ENCODE measurements around the gene PCDHAC1.
A peak's percentile ranks its signal among the peaks of the same experiment; 100 is the strongest.

Gene PCDHAC1

GRCh38 chr5:140969880-140970279 lies 43.8 kb downstream of the PCDHAC1 start:
- no peak for DNase-seq

GRCh38 chr5:140973550-140973949 lies 47.5 kb downstream of the PCDHAC1 start:
- no peak for DNase-seq

DNA sequence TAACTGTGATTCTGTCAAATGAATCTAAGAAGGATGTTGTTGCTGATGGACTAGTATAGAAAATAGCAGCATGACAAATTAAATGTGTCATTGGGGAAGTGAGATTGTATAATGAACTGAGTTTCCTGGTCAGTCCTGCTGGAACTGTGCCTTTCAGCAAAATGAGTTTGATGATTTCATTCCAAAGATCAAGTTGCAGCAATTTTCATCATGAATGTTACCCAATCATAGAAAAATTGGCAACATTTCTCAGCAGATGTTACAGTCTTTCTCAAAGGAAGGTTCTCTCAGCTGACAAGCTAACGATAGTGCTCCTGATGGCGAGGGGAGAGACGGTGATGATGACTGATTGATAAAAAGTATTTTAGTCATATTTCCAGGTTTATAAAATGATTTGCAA lies 50.9 kb downstream of the PCDHAC1 start:
- no peak for DNase-seq

GRCh38 chr5:140978260-140978659 lies 52.2 kb downstream of the PCDHAC1 start:
- peak; percentile 66 for DNase-seq

DNA sequence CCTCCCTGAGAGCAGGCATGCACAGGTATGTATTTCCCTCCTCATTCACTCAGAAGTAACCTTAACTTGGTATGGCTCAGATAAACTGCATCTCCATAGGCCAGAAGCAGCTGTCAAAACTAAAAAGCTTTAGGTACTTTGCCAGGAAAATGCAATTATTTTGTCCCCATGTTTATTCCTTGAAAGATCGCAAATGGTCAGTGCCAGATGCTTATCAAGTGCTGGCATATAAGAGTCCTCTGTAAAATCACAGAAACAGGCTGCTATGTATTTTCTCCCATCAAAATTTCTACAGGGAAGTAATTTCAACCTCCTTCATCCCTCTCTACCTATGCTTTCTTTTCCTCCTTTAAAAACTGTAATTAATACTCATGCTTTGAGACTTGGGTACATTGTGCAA lies 52.9 kb downstream of the PCDHAC1 start:
- DNase-seq = no peak
